ENCODE results near the gene FGG. TPM values are rescaled to one million over a fixed set of nuclear protein-coding genes. Genes with fewer than 3 reads are reported as not detected.
A peak's percentile ranks its signal among the peaks of the same experiment; 100 is the strongest.

FGG gene
- total RNA-seq, 1 donor from 2014 or later: not detected

- Histone ChIP-seq H2AFZ (ENCODE audit: low read depth, low read length) (peak overlapping the region; percentile 18), H3K4me1 (ENCODE audit: insufficient read depth, low read length) (no peaks in the 10 kb centered on the region), H3K36me3 (ENCODE audit: insufficient read depth, low read length) (no peaks in the 10 kb centered on the region), H3K27me3 (ENCODE audit: insufficient read depth, low read length) (no peaks in the 10 kb centered on the region), H3K9ac (ENCODE audit: low read length) (no peak overlapping the region), H3K4me2 (ENCODE audit: low read length) (peak overlapping the region; percentile 46), H3K4me3 (ENCODE audit: insufficient read depth, low read depth, low read length) (no peak overlapping the region), H4K20me1 (ENCODE audit: insufficient read depth, low read length) (no peaks in the 10 kb centered on the region), H3K27ac (ENCODE audit: low read depth, low read length) (no peak overlapping the region), H3K9me3 (ENCODE audit: insufficient read depth, low read depth, low read length) (no peaks in the 10 kb centered on the region), H3K79me2 (ENCODE audit: insufficient read depth, low read length) (no peaks in the 10 kb centered on the region)
- Mint-ChIP-seq H3K9me3 (ENCODE audit: unreplicated experiment) (no peaks in the 10 kb centered on the region), H3K27me3 (ENCODE audit: low read depth, unreplicated experiment) (no peaks in the 10 kb centered on the region), H3K27ac (ENCODE audit: unreplicated experiment) (no peak overlapping the region), H3K4me1 (ENCODE audit: low read depth, unreplicated experiment) (no peaks in the 10 kb centered on the region), H3K4me3 (ENCODE audit: unreplicated experiment) (no peak overlapping the region), H3K36me3 (ENCODE audit: low read depth, unreplicated experiment) (no peaks in the 10 kb centered on the region)
- TF ChIP-seq CTCF (IDR thresholded peaks at IDR 0.05; ENCODE audit: insufficient read depth, low read depth, low read length) (no peak), EZH2 (IDR thresholded peaks at IDR 0.05; ENCODE audit: insufficient read depth, low read length) (no peak)
- DNase-seq (ENCODE audit: low read depth) (no peak), FAIRE-seq (no peak)
Observed at GRCh38 chr4:154658680-154659405, 46.4 kb upstream of the FGG start.

GRCh38 chr4:154643493-154643892 is 31.0 kb upstream of the FGG start:
- no peaks in the 10 kb centered on the region for H3K4me1 Mint-ChIP-seq (ENCODE audit: low read depth, unreplicated experiment)
- no peaks in the 10 kb centered on the region for H4K20me1 ChIP-seq (ENCODE audit: insufficient read depth, low read length)
- TF ChIP-seq EZH2 (IDR thresholded peaks at IDR 0.05; ENCODE audit: insufficient read depth, low read length) (no peak), CTCF (IDR thresholded peaks at IDR 0.05; ENCODE audit: insufficient read depth, low read depth, low read length) (no peak)
- no peaks in the 10 kb centered on the region for H3K27me3 ChIP-seq (ENCODE audit: insufficient read depth, low read length)
- DNase-seq (ENCODE audit: low read depth): no peak
- H3K9me3 ChIP-seq (ENCODE audit: insufficient read depth, low read depth, low read length): no peaks in the 10 kb centered on the region
- H3K36me3 ChIP-seq (ENCODE audit: insufficient read depth, low read length): no peaks in the 10 kb centered on the region
- H3K4me3 Mint-ChIP-seq (ENCODE audit: unreplicated experiment): no peak overlapping the region
- no peaks in the 10 kb centered on the region for H3K79me2 ChIP-seq (ENCODE audit: insufficient read depth, low read length)
- H3K4me3 ChIP-seq (ENCODE audit: insufficient read depth, low read depth, low read length): no peak overlapping the region
- H2AFZ ChIP-seq (ENCODE audit: low read depth, low read length): no peak overlapping the region
- no peaks in the 10 kb centered on the region for H3K27me3 Mint-ChIP-seq (ENCODE audit: low read depth, unreplicated experiment)
- no peaks in the 10 kb centered on the region for H3K4me1 ChIP-seq (ENCODE audit: insufficient read depth, low read length)
- FAIRE-seq: no peak
- no peaks in the 10 kb centered on the region for H3K36me3 Mint-ChIP-seq (ENCODE audit: low read depth, unreplicated experiment)
- no peak overlapping the region for H3K27ac ChIP-seq (ENCODE audit: low read depth, low read length)
- H3K4me2 ChIP-seq (ENCODE audit: low read length): no peak overlapping the region
- no peak overlapping the region for H3K27ac Mint-ChIP-seq (ENCODE audit: unreplicated experiment)
- no peak overlapping the region for H3K9ac ChIP-seq (ENCODE audit: low read length)
- no peaks in the 10 kb centered on the region for H3K9me3 Mint-ChIP-seq (ENCODE audit: unreplicated experiment)

GRCh38 chr4:154642373-154643009 is 30.0 kb upstream of the FGG start:
- Histone ChIP-seq H3K4me2 (ENCODE audit: low read length) (no peak overlapping the region), H4K20me1 (ENCODE audit: insufficient read depth, low read length) (no peaks in the 10 kb centered on the region), H3K9ac (ENCODE audit: low read length) (no peak overlapping the region), H3K79me2 (ENCODE audit: insufficient read depth, low read length) (no peaks in the 10 kb centered on the region), H3K4me3 (ENCODE audit: insufficient read depth, low read depth, low read length) (no peak overlapping the region), H3K9me3 (ENCODE audit: insufficient read depth, low read depth, low read length) (no peaks in the 10 kb centered on the region), H3K27me3 (ENCODE audit: insufficient read depth, low read length) (no peaks in the 10 kb centered on the region), H2AFZ (ENCODE audit: low read depth, low read length) (no peak overlapping the region), H3K27ac (ENCODE audit: low read depth, low read length) (no peak overlapping the region), H3K4me1 (ENCODE audit: insufficient read depth, low read length) (no peaks in the 10 kb centered on the region), H3K36me3 (ENCODE audit: insufficient read depth, low read length) (no peaks in the 10 kb centered on the region)
- no peaks in the 10 kb centered on the region for H3K27me3 Mint-ChIP-seq (ENCODE audit: low read depth, unreplicated experiment)
- no peak overlapping the region for H3K27ac Mint-ChIP-seq (ENCODE audit: unreplicated experiment)
- no peaks in the 10 kb centered on the region for H3K36me3 Mint-ChIP-seq (ENCODE audit: low read depth, unreplicated experiment)
- no peak overlapping the region for H3K4me3 Mint-ChIP-seq (ENCODE audit: unreplicated experiment)
- DNase-seq (ENCODE audit: low read depth): no peak
- FAIRE-seq: no peak
- TF ChIP-seq EZH2 (IDR thresholded peaks at IDR 0.05; ENCODE audit: insufficient read depth, low read length) (no peak), CTCF (IDR thresholded peaks at IDR 0.05; ENCODE audit: insufficient read depth, low read depth, low read length) (no peak)
- no peaks in the 10 kb centered on the region for H3K9me3 Mint-ChIP-seq (ENCODE audit: unreplicated experiment)
- H3K4me1 Mint-ChIP-seq (ENCODE audit: low read depth, unreplicated experiment): peaks cover 2% of the 10 kb centered on the region
